GM12878 (cell line): Measurements from ENCODE around the gene ZNF610. TPM values are rescaled to one million over a fixed set of nuclear protein-coding genes. Genes with fewer than 3 reads are reported as not detected.
A peak's percentile ranks its signal among the peaks of the same experiment; 100 is the strongest.

ENCODE experiments used
- ATAC-seq: fragments of 200-7000 bp; cut with Tn5 transposase; 3 replicates; pipeline ENCODE4 v1.9.1; 2020; ENCODE audit warnings: mild to moderate bottlenecking, moderate library complexity
- BruUV-seq: library from RNA; stranded (reverse); fragments of 400-500 nt; replicated peaks from 2 replicates; lab custom pipeline; 2021; lab: Mats Ljungman, UMichigan
- CTCF ChIA-PET: fragments of 300-600 bp; sonication (Branson Sonifier 250); formaldehyde crosslinking; extraction: SDS; loops from one replicate; lab custom pipeline; 2021; ENCODE audit warnings: inconsistent platforms; lab: Yijun Ruan, JAX
- POLR2A ChIA-PET: fragments of 350-600 bp; formaldehyde crosslinking; extraction: SDS; loops from one replicate; lab custom pipeline; 2021; ENCODE audit warnings: inconsistent platforms; lab: Charles Lee
- RAD21 ChIA-PET: fragments of 300-600 bp; sonication (Branson Sonifier 250); formaldehyde crosslinking; loops from one replicate; lab custom pipeline; 2023; ENCODE audit warnings: antibody characterized with exemption; ENCODE audit not compliant: unreplicated experiment; lab: Charles Lee
- SMC1A ChIA-PET: fragments of 300-600 bp; sonication (Branson Sonifier 250); formaldehyde crosslinking; loops from one replicate; lab custom pipeline; 2023; ENCODE audit not compliant: unreplicated experiment, uncharacterized antibody; lab: Charles Lee
- DNase-seq: peaks from one replicate; pipeline ENCODE4 v3.0.0-alpha.2; 2011; ENCODE audit warnings: low read depth, low spot score
- FAIRE-seq: peaks from 3 replicates; lab custom pipeline; 2011; peaks lifted over from hg19 to GRCh38; lab: Jason Lieb, UNC
- H2AFZ ChIP-seq: 2 replicates; pipeline ENCODE4 v1.6.0; 2011; ENCODE audit warnings: low read depth, low read length, control low read depth; ENCODE audit not compliant: control insufficient read depth
- H3K27ac ChIP-seq: 2 replicates; pipeline ENCODE4 v1.5.1; 2011; ENCODE audit warnings: control low read depth; ENCODE audit not compliant: control insufficient read depth, insufficient read depth
- H3K27me3 ChIP-seq, 2 experiments: replicated peaks in 1 of 2; 2 replicates each; pipeline versions ENCODE4 v1.6.0 to v1.6.1; 2011; ENCODE audit warnings: low read length in 1 of 2; ENCODE audit not compliant: control insufficient read depth in 2 of 2, insufficient read depth in 2 of 2
- H3K36me3 ChIP-seq, 2 experiments: 2 replicates each; pipeline ENCODE4 v1.5.1; 2011; ENCODE audit warnings: low read length in 1 of 2; ENCODE audit not compliant: control insufficient read depth in 2 of 2, insufficient read depth in 2 of 2
- H3K4me1 ChIP-seq: 2 replicates; pipeline ENCODE4 v1.6.1; 2011; ENCODE audit warnings: mild to moderate bottlenecking, low read length, moderate library complexity, mixed read lengths; ENCODE audit not compliant: control insufficient read depth, insufficient read depth
- H3K4me2 ChIP-seq: 2 replicates; pipeline ENCODE4 v1.6.0; 2011; ENCODE audit warnings: control low read depth; ENCODE audit not compliant: control insufficient read depth, insufficient read depth
- H3K4me3 ChIP-seq: fragments of 200-600 bp; sonication (generic); 2 replicates; pipeline ENCODE4 v1.5.1; 2016
- H3K79me2 ChIP-seq: 2 replicates; pipeline ENCODE4 v1.6.0; 2011; ENCODE audit warnings: low read length; ENCODE audit not compliant: control insufficient read depth, insufficient read depth
- H3K9ac ChIP-seq: 2 replicates; pipeline ENCODE4 v1.8.0; 2011; ENCODE audit warnings: low read length, control low read depth, mixed read lengths; ENCODE audit not compliant: control insufficient read depth, insufficient read depth
- H3K9me3 ChIP-seq: replicated peaks from 3 replicates; pipeline ENCODE4 v1.5.1; 2011; ENCODE audit warnings: mild to moderate bottlenecking, low read length; ENCODE audit not compliant: control insufficient read depth, insufficient read depth
- H4K20me1 ChIP-seq: 2 replicates; pipeline ENCODE4 v1.6.0; 2011; ENCODE audit not compliant: control insufficient read depth, insufficient read depth
- CTCF ChIP-seq, 3 experiments: IDR thresholded peaks in 2 of 3; conservative IDR thresholded peaks in 1 of 3; 2 replicates each; pipeline ENCODE4 v1.5.1; 2011; ENCODE audit warnings: low read depth in 3 of 3, low read length in 3 of 3, mild to moderate bottlenecking in 3 of 3, control low read depth in 2 of 3, moderate library complexity in 2 of 3, inconsistent platforms in 1 of 3, mixed read lengths in 1 of 3; ENCODE audit not compliant: control insufficient read depth in 2 of 3, insufficient read depth in 1 of 3; ENCODE audit errors: extremely low read depth in 1 of 3
- NKRF ChIP-seq: fragments of 450-650 bp; conservative IDR thresholded peaks from 2 replicates; pipeline ENCODE4 v1.6.1; 2017; ENCODE audit warnings: mild to moderate bottlenecking, moderate library complexity
- RAD21 ChIP-seq: IDR thresholded peaks from 2 replicates; pipeline ENCODE4 v1.6.1; 2011; ENCODE audit warnings: mild to moderate bottlenecking, low read depth, low read length, moderate library complexity; ENCODE audit not compliant: insufficient read depth
- SPI1 ChIP-seq: IDR thresholded peaks from 2 replicates; pipeline ENCODE4 v1.6.1; 2011; ENCODE audit warnings: low read depth, mild to moderate bottlenecking, low read length, moderate library complexity, borderline replicate concordance; ENCODE audit not compliant: insufficient read depth
- TCF12 ChIP-seq: IDR thresholded peaks from 2 replicates; pipeline ENCODE4 v1.6.1; 2011; ENCODE audit warnings: low read depth, mild to moderate bottlenecking, low read length
- WGBS: methylation state at CpG from one replicate; pipeline ENCODE4 v1.1.6; 2016; ENCODE audit warnings: low lambda C conversion rate; ENCODE audit not compliant: insufficient replicate concordance, insufficient coverage; ENCODE audit errors: missing lambda C conversion rate; 5-methylcytosine and 5-hydroxymethylcytosine counted together
- in situ Hi-C: fragments of 300-500 bp; cut with MboI; formaldehyde crosslinking; loops from 9 replicates; pipeline ENCODE4 v1.14.3; 2018; ENCODE audit warnings: mixed read lengths
- intact Hi-C: fragments of 100-400 bp; cut with micrococcal nuclease; formaldehyde crosslinking; loops from one replicate; pipeline ENCODE4 v1.14.2; 2022; ENCODE audit not compliant: unreplicated experiment
- polyA plus RNA-seq, 11 experiments: library from polyadenylated mRNA; depleted of rRNA in 4 of 11; unstranded in 6 of 11; stranded (reverse) in 5 of 11; fragments of >200 nt; fragmentation: Nextera tagmentation in 4 of 11; fragmentation: Illumina TruSeq in 1 of 11; extraction: Ambion mirVana in 4 of 11; extraction: Trizol in 1 of 11; gene quantifications; 1 replicate in 1 of 11; 2 replicates in 10 of 11; pipeline versions ENCODE4 v1.2.1 to v1.2.3, GENCODE V29; 2011 to 2016; ENCODE audit warnings: inconsistent platforms in 2 of 11, missing spikeins in 2 of 11, low read depth in 1 of 11
- total RNA-seq, 4 experiments: library from RNA; depleted of rRNA in 3 of 4; stranded (reverse); fragments of >200 nt in 3 of 4; fragmentation: Illumina TruSeq in 1 of 4; extraction: Trizol in 1 of 4; gene quantifications; 2 replicates each; pipeline versions ENCODE4 v1.2.1 to v1.2.3, GENCODE V29; 2013 to 2021

The ZNF610 gene
- total and polyA plus RNA-seq, 10 of the 15 experiments (the other 5 are each of a cell fraction or from before 2014, with no cell fraction given) = 0.11 to 1.2 (median 0.53) TPM

GRCh38 chr19:52391135-52391534, 55.1 kb downstream of the ZNF610 start:
- no peaks in the 10 kb centered on the region for H4K20me1 ChIP-seq
- no peak for ATAC-seq
- peak in 1 of 3 experiments; percentile 9; a peak in 1 of 6 replicates for TF ChIP-seq CTCF (IDR thresholded peaks at IDR 0.05 in 2 of 3, conservative IDR thresholded peaks at IDR 0.05 in 1 of 3; ENCODE audit: control insufficient read depth in 2 of 3, extremely low read depth in 1 of 3, insufficient read depth in 1 of 3, low read depth in 3 of 3, low read length in 3 of 3)
- TF ChIP-seq SPI1 = no peak
- TF ChIP-seq TCF12 = no peak
- TF ChIP-seq NKRF = no peak
- TF ChIP-seq RAD21 = 0 out of 2 replicates have a peak, but pooled peaks have one; percentile 5
- TF ChIP-seq, all 136 proteins: peak for 2
- no peaks in the 10 kb centered on the region for H3K36me3 ChIP-seq
- no peak overlapping the region for H2AFZ ChIP-seq
- SMC1A ChIA-PET = no interaction called here
- POLR2A ChIA-PET = no interaction called here
- BruUV-seq = no TSS peak
- in situ Hi-C loops = no loop called here
- H3K27ac ChIP-seq = no peak overlapping the region
- CTCF ChIA-PET = no interaction called here
- 90% methylated on average over 1 of the region's 1 CpG for WGBS
- H3K4me1 ChIP-seq = no peaks in the 10 kb centered on the region
- no peak for DNase-seq
- RAD21 ChIA-PET = no interaction called here
- H3K4me2 ChIP-seq = no peak overlapping the region
- FAIRE-seq = no peak
- no peaks in the 10 kb centered on the region for H3K79me2 ChIP-seq
- H3K9ac ChIP-seq = no peak overlapping the region
- H3K4me3 ChIP-seq = no peak overlapping the region
- intact Hi-C loops = no loop called here
- H3K9me3 ChIP-seq = peaks cover 8% of the 10 kb centered on the region; the same call in 2 of the 3 replicates
- H3K27me3 ChIP-seq = no peaks in the 10 kb centered on the region
